Measurements from ENCODE around the gene RNF121.
A peak's percentile ranks its signal among the peaks of the same experiment; 100 is the strongest.

The RNF121 gene

DNA sequence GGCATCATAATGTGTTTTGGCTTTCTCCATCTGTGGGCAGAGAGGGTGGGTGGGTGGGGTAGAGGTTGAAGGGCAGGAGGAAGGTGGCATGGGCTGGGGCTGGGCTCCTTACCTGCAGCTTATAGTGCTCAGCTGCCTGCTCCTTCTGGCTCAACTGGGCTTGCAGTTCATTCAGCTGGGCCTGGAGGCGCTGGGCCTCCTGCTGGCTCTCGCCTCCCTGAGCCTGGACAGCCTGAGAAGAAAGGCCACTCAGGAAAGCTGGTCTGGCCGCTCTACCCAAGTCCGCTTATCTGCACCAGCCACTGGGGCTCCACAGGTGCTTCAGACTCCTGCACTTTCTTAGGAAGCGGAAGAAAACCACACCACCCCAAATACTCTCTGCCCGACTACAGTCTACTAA, 80.3 kb downstream of the RNF121 start:
- no peak for DNase-seq (ENCODE audit: low spot score in 2 of 2)
- Histone ChIP-seq H3K4me3 (no peak overlapping the region), H3K27me3 (ENCODE audit: low read depth) (no peaks in the 10 kb centered on the region), H3K9me3 (no peaks in the 10 kb centered on the region), H3K36me3 (replicated peaks) (peaks cover 91% of the 10 kb centered on the region), H3K4me1 (no peaks in the 10 kb centered on the region)
- in situ Hi-C loops (cut with MboI; ENCODE audit: low sequenced_read_pairs) = no loop called here

- no peaks in the 10 kb centered on the region for H3K4me1 ChIP-seq
- no peak overlapping the region for H3K4me3 ChIP-seq
- no peaks in the 10 kb centered on the region for H3K27me3 ChIP-seq (ENCODE audit: low read depth)
- no peaks in the 10 kb centered on the region for H3K9me3 ChIP-seq
- in situ Hi-C loops (cut with MboI; ENCODE audit: low sequenced_read_pairs) = no loop called here
- H3K36me3 ChIP-seq (replicated peaks) = peaks cover 91% of the 10 kb centered on the region
- DNase-seq (ENCODE audit: low spot score in 2 of 2) = no peak
These were observed 81.8 kb downstream of the RNF121 start for GRCh38 chr11:72010529-72011233.

- Histone ChIP-seq H3K9me3 (no peaks in the 10 kb centered on the region), H3K4me3 (no peak overlapping the region), H3K4me1 (no peaks in the 10 kb centered on the region), H3K27me3 (ENCODE audit: low read depth) (no peaks in the 10 kb centered on the region), H3K36me3 (replicated peaks) (peaks cover 90% of the 10 kb centered on the region)
- no peak for DNase-seq (ENCODE audit: low spot score in 2 of 2)
- in situ Hi-C loops (cut with MboI; ENCODE audit: low sequenced_read_pairs) = no loop called here
These were observed 83.3 kb downstream of the RNF121 start for GRCh38 chr11:72012091-72012630.

GRCh38 chr11:72012897-72013721, 84.3 kb downstream of the RNF121 start:
- H3K27me3 ChIP-seq (ENCODE audit: low read depth) = no peaks in the 10 kb centered on the region
- H3K4me3 ChIP-seq = no peak overlapping the region
- H3K4me1 ChIP-seq = no peaks in the 10 kb centered on the region
- in situ Hi-C loops (cut with MboI; ENCODE audit: low sequenced_read_pairs) = no loop called here
- no peak for DNase-seq (ENCODE audit: low spot score in 2 of 2)
- H3K9me3 ChIP-seq = no peaks in the 10 kb centered on the region
- H3K36me3 ChIP-seq (replicated peaks) = peaks cover 90% of the 10 kb centered on the region

DNA sequence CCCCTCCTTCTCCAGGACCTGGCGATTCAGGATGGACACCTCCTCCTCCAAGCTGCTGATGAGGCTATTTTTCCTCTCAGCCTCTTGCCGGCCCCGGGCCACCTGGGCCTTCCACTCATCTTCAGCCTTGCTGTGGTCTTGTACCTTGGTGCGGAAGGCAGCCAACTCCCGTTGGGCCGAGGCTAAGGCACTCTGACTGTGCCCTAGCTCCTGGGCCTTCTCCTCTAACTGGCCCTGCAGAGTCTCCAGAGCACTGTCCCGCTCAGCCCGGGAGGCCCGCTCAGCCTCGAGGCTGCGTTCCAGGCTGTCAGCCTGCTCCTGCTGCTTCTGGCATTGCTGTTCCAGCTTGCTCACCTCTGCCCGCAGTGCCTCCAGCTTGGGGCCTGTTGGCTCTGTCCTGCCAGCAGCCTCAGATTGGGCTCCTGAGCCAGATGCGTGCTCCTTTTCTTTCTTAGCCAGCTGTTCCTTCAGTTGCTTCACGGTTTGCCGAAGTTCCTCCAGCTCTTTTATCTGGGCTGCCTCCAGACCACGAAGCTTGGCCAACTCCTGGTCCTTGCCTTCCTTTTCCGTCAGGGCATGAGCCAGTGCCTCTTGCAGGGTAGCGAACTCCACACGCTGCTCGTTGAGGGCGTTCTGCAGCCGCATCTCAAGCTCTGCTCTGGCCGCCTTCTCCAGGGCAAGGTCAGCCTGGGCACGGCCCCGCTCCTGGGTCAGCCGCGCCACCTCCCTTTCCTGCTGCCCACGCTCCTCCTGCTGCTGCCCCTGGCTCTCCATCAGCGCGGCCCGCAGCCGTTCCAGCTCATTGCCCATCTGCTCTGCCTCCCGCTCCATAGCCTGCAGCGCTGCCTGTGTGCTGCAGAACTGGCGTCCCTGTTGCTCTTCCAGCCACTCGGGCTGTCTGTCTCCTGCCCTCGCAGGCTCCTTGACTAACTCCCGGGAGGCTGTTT, 85.2 kb downstream of the RNF121 start:
- H3K9me3 ChIP-seq = no peaks in the 10 kb centered on the region
- no peak overlapping the region for H3K4me3 ChIP-seq
- DNase-seq (ENCODE audit: low spot score in 2 of 2) = no peak
- peaks cover 92% of the 10 kb centered on the region for H3K36me3 ChIP-seq (replicated peaks)
- no peaks in the 10 kb centered on the region for H3K27me3 ChIP-seq (ENCODE audit: low read depth)
- no peaks in the 10 kb centered on the region for H3K4me1 ChIP-seq
- in situ Hi-C loops (cut with MboI; ENCODE audit: low sequenced_read_pairs) = no loop called here

DNA sequence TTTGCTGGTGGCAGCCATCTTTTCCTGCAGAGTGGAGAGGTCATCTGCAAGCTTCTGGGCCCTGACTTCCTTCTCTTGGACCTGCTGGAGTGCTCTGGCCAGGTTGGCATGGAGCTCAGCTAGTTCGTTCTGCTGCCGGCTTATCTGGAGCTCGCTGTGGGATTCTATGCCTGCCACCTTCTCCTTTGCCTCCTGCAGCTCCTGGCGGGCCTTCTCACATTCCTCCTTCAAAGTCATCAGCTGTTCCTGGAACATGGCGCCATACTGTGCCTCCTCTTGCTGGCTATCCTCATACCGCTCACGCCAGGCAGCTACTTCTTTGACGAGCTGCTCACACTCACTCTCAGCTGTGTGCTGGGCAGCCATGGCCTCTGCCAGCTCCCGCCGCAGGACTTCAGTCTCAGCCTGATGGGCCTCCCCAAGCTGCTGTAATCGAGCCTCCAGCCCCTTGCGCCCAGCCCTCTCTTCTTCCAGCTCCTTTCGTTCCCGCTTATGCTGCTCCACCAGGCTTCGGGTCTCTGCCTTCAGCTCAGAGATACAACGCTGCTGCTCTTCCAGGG, 86.0 kb downstream of the RNF121 start:
- H3K36me3 ChIP-seq (replicated peaks) = peaks cover 94% of the 10 kb centered on the region
- no peaks in the 10 kb centered on the region for H3K4me1 ChIP-seq
- no peak for DNase-seq (ENCODE audit: low spot score in 2 of 2)
- in situ Hi-C loops (cut with MboI; ENCODE audit: low sequenced_read_pairs) = no loop called here
- H3K9me3 ChIP-seq = no peaks in the 10 kb centered on the region
- H3K4me3 ChIP-seq = no peak overlapping the region
- H3K27me3 ChIP-seq (ENCODE audit: low read depth) = no peaks in the 10 kb centered on the region

- Histone ChIP-seq H3K4me1 (no peaks in the 10 kb centered on the region), H3K27me3 (ENCODE audit: low read depth) (no peaks in the 10 kb centered on the region), H3K4me3 (no peak overlapping the region), H3K36me3 (replicated peaks) (peaks cover 96% of the 10 kb centered on the region), H3K9me3 (no peaks in the 10 kb centered on the region)
- in situ Hi-C loops (cut with MboI; ENCODE audit: low sequenced_read_pairs) = no loop called here
- peak in 1 of 2 experiments; percentile 41 for DNase-seq (ENCODE audit: low spot score in 2 of 2)
These were observed 86.7 kb downstream of the RNF121 start for GRCh38 chr11:72015511-72016061.

GRCh38 chr11:72018171-72018570, 89.3 kb downstream of the RNF121 start:
- Histone ChIP-seq H3K4me3 (no peak overlapping the region), H3K36me3 (replicated peaks) (peaks cover 98% of the 10 kb centered on the region), H3K4me1 (no peaks in the 10 kb centered on the region), H3K9me3 (no peaks in the 10 kb centered on the region), H3K27me3 (ENCODE audit: low read depth) (no peaks in the 10 kb centered on the region)
- no peak for DNase-seq (ENCODE audit: low spot score in 2 of 2)
- in situ Hi-C loops (cut with MboI; ENCODE audit: low sequenced_read_pairs) = no loop called here

DNA sequence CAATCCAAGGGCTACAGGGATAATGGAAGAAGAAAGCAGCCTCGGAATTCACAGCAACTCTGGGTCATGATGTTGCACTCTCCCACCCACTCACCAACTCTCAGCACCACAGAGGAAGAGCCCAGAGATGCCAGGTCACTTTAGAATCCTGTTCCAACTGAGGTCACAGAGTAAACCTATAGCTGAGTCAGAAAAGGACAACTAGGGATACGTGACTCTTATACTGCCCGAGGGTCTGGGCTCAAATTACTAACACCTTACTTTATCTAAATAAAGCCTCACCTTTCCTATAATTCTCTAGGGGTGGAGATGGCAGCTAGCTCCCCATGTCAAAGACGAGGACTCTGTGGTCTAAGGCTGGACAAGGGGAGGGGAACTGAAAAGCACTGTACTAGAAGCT, 94.5 kb downstream of the RNF121 start:
- in situ Hi-C loops (cut with MboI; ENCODE audit: low sequenced_read_pairs) = loop anchor here (10.0 kb wide), 1 partner anchor 161 kb away; no protein-coding TSS in a partner anchor
- H3K9me3 ChIP-seq = no peaks in the 10 kb centered on the region; the same call in 1 of the 2 replicates
- H3K4me1 ChIP-seq = no peaks in the 10 kb centered on the region
- H3K4me3 ChIP-seq = no peak overlapping the region
- H3K36me3 ChIP-seq (replicated peaks) = peaks cover 89% of the 10 kb centered on the region
- DNase-seq (ENCODE audit: low spot score in 2 of 2) = no peak
- H3K27me3 ChIP-seq (ENCODE audit: low read depth) = no peaks in the 10 kb centered on the region

GRCh38 chr11:72024069-72024754, 95.4 kb downstream of the RNF121 start:
- DNase-seq (ENCODE audit: low spot score in 2 of 2) = no peak
- Histone ChIP-seq H3K36me3 (replicated peaks) (peaks cover 89% of the 10 kb centered on the region), H3K9me3 (no peaks in the 10 kb centered on the region; the same call in 1 of the 2 replicates), H3K4me3 (no peak overlapping the region), H3K27me3 (ENCODE audit: low read depth) (no peaks in the 10 kb centered on the region), H3K4me1 (no peaks in the 10 kb centered on the region)
- in situ Hi-C loops (cut with MboI; ENCODE audit: low sequenced_read_pairs) = loop anchor here (10.0 kb wide), 1 partner anchor 161 kb away; no protein-coding TSS in a partner anchor

DNA sequence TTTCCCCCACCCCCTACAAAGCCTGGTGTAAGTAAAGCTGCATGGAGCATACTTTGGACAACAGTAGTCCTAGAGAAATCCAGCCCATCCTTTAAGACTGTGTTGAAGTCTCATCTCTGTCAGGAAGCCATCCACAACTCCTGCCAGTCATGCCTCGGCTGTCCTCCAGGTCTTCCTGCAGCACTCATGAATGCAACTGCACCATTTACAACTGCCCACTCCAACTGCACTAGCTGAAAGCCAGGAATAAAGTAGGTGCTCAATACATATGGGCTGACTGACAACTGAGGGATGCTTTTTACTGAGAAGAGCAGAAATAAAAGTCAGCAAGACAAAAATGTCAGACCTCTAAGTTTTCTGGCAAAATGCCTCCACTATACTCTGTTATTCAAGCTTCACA, 97.2 kb downstream of the RNF121 start:
- no peak for DNase-seq (ENCODE audit: low spot score in 2 of 2)
- H3K4me3 ChIP-seq = no peak overlapping the region
- peaks cover 81% of the 10 kb centered on the region for H3K36me3 ChIP-seq (replicated peaks)
- no peaks in the 10 kb centered on the region for H3K4me1 ChIP-seq
- in situ Hi-C loops (cut with MboI; ENCODE audit: low sequenced_read_pairs) = loop anchor here (5.0 to 10.0 kb wide), 3 partner anchors 66 to 406 kb away; partner anchors contain the start of gene CLPB
- no peaks in the 10 kb centered on the region for H3K27me3 ChIP-seq (ENCODE audit: low read depth)
- H3K9me3 ChIP-seq = no peaks in the 10 kb centered on the region; the same call in 1 of the 2 replicates

- in situ Hi-C loops (cut with MboI; ENCODE audit: low sequenced_read_pairs) = no loop called here
These were observed 101.7 kb downstream of the RNF121 start for GRCh38 chr11:72030472-72031045.

More at GRCh38 chr11:72030472-72031045, 101.7 kb downstream of the RNF121 start:
- Histone ChIP-seq H3K27me3 (ENCODE audit: low read depth) (no peaks in the 10 kb centered on the region), H3K4me1 (no peaks in the 10 kb centered on the region), H3K4me3 (no peak overlapping the region), H3K9me3 (no peaks in the 10 kb centered on the region; the same call in 1 of the 2 replicates), H3K36me3 (replicated peaks) (peaks cover 63% of the 10 kb centered on the region)
- DNase-seq (ENCODE audit: low spot score in 2 of 2) = no peak

All from HAP-1 (cell line).